PC-3 (cell line): ENCODE results near the gene ZSCAN23. TPM values are rescaled to one million over a fixed set of nuclear protein-coding genes. Genes with fewer than 3 reads are reported as not detected.

Experiments used
- ATAC-seq: fragments of 200-7000 bp; cut with Tn5 transposase; 2 replicates; pipeline ENCODE4 v1.9.1; 2020; ENCODE audit warnings: mild to moderate bottlenecking, moderate library complexity
- BruUV-seq: library from RNA; stranded (reverse); fragments of 400-500 nt; replicated peaks from 2 replicates; lab custom pipeline; 2021; lab: Mats Ljungman, UMichigan
- CTCF ChIA-PET: fragments of 300-600 bp; sonication (Branson Sonifier 250); formaldehyde crosslinking; loops from one replicate; lab custom pipeline; 2022; ENCODE audit warnings: antibody characterized with exemption; lab: Charles Lee
- POLR2A ChIA-PET: fragments of 300-600 bp; sonication (Branson Sonifier 250); formaldehyde crosslinking; loops from one replicate; lab custom pipeline; 2022; ENCODE audit warnings: antibody characterized with exemption; ENCODE audit not compliant: unreplicated experiment; lab: Charles Lee
- DNase-seq: peaks from one replicate; pipeline ENCODE4 v3.0.0-alpha.2; 2015
- H2AFZ ChIP-seq: fragments of 300-600 bp; sonication (generic); 2 replicates; pipeline ENCODE4 v1.6.0; 2016; ENCODE audit warnings: antibody characterized with exemption, low read length
- H3F3A ChIP-seq: fragments of 300-600 bp; sonication (generic); one replicate; pipeline ENCODE4 v1.6.0; 2017; ENCODE audit warnings: antibody characterized with exemption, low read length, control low read depth, mild to moderate bottlenecking; ENCODE audit not compliant: unreplicated experiment
- H3K27ac ChIP-seq: fragments of 300-600 bp; sonication (generic); 2 replicates; pipeline ENCODE4 v1.5.1; 2016; ENCODE audit warnings: mild to moderate bottlenecking, low read length
- H3K27me3 ChIP-seq: fragments of 300-600 bp; sonication (generic); 2 replicates; pipeline ENCODE4 v1.6.1; 2016; ENCODE audit warnings: low read length, mixed read lengths
- H3K36me3 ChIP-seq: fragments of 300-600 bp; sonication (generic); 2 replicates; pipeline ENCODE4 v1.6.1; 2016; ENCODE audit warnings: low read depth, mixed run types, low read length, mixed read lengths
- H3K4me1 ChIP-seq: fragments of 300-600 bp; sonication (generic); 2 replicates; pipeline ENCODE4 v1.5.1; 2016; ENCODE audit warnings: low read length; ENCODE audit not compliant: insufficient read depth
- H3K4me2 ChIP-seq: fragments of 300-600 bp; sonication (generic); 2 replicates; pipeline ENCODE4 v1.6.0; 2016; ENCODE audit warnings: low read length
- H3K4me3 ChIP-seq: fragments of 300-600 bp; sonication (generic); 2 replicates; pipeline ENCODE4 v1.5.1; 2016; ENCODE audit warnings: mild to moderate bottlenecking, low read length, mixed read lengths
- H3K79me2 ChIP-seq: fragments of 300-600 bp; sonication (generic); 2 replicates; pipeline ENCODE4 v1.6.1; 2017; ENCODE audit warnings: low read length, mixed read lengths
- H3K9ac ChIP-seq: fragments of 300-600 bp; sonication (generic); 2 replicates; pipeline ENCODE4 v1.6.0; 2016; ENCODE audit warnings: mild to moderate bottlenecking, low read length
- H3K9me2 ChIP-seq: fragments of 300-600 bp; sonication (generic); replicated peaks from 2 replicates; pipeline ENCODE4 v1.6.1; 2016; ENCODE audit warnings: mixed run types, low read length, mixed read lengths
- H3K9me3 ChIP-seq: fragments of 300-600 bp; sonication (generic); 2 replicates; pipeline ENCODE4 v1.6.1; 2016; ENCODE audit warnings: low read length, mixed read lengths
- H4K20me1 ChIP-seq: fragments of 300-600 bp; sonication (generic); 2 replicates; pipeline ENCODE4 v1.6.1; 2016; ENCODE audit warnings: low read length, mixed read lengths
- EZH2 ChIP-seq: fragments of 300-600 bp; sonication (generic); IDR thresholded peaks from one replicate; pipeline ENCODE4 v1.6.1; 2017; ENCODE audit warnings: antibody characterized with exemption, mild to moderate bottlenecking, low read length; ENCODE audit not compliant: unreplicated experiment
- EZH2phosphoT487 ChIP-seq: fragments of 300-600 bp; sonication (generic); IDR thresholded peaks from 2 replicates; pipeline ENCODE4 v1.6.1; 2018; ENCODE audit warnings: mild to moderate bottlenecking, antibody characterized with exemption, low read length, borderline replicate concordance
- intact Hi-C: fragments of 100-400 bp; cut with micrococcal nuclease; formaldehyde crosslinking; loops from 2 replicates; pipeline ENCODE4 v1.9.0; 2023
- total RNA-seq: library from RNA; depleted of rRNA; stranded (reverse); fragments of >200 nt; gene quantifications from 2 replicates; pipeline ENCODE4 v1.2.3, GENCODE V29; 2014
- TF ChIP-seq, protein P1 (sequence below): fragments of 300-600 bp; sonication (generic); conservative IDR thresholded peaks from 2 replicates; pipeline ENCODE4 v1.5.1; 2017; ENCODE audit warnings: antibody characterized with exemption, low read depth, mild to moderate bottlenecking, low read length

The ZSCAN23 gene
- total RNA-seq, 1 experiment from 2014 or later = 2.2 TPM

DNA sequence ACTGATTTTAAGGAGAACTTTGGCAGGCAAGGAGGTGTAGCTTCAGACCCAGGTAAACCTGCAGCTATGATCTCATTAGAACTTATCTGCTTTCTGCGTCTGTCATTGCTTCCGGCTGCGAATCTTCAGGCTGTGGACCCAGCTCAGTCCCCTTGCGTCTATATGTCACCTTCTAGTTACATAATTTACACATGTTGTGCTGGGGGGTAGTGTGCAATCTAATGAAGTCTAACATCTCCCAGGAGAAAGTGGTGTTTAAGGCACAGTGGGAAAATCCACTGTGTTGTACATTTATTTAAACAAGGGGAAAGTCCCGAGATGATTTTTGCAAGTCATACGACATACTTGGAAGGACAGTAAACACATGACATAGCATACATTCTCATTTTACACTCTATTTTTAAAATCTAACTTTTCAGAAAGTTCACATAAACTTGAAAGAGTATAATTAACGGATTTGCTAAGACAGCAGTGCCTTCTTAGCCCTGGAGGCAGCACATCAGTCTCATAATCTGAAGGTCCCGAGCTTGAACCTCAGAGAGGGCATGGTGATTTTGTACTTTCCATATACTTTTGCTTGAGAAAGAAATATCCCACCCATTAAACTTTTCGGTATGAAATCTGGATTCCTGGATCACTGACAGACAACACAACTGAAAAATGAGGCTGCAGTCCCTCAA is 37.1 kb upstream of the ZSCAN23 start:
- no TSS peak for BruUV-seq
- H3K4me1 ChIP-seq = no peaks in the 10 kb centered on the region
- H3K9me2 ChIP-seq = no peaks in the 10 kb centered on the region
- no peak overlapping the region for H2AFZ ChIP-seq
- no peaks in the 10 kb centered on the region for H3K79me2 ChIP-seq
- H3K27me3 ChIP-seq = peaks cover 65% of the 10 kb centered on the region
- no peaks in the 10 kb centered on the region for H3F3A ChIP-seq
- H3K4me3 ChIP-seq = no peak overlapping the region
- no peaks in the 10 kb centered on the region for H3K36me3 ChIP-seq
- ATAC-seq = no peak
- no peak overlapping the region for H3K27ac ChIP-seq
- TF ChIP-seq EZH2 = no peak
- TF ChIP-seq, protein P1, sequence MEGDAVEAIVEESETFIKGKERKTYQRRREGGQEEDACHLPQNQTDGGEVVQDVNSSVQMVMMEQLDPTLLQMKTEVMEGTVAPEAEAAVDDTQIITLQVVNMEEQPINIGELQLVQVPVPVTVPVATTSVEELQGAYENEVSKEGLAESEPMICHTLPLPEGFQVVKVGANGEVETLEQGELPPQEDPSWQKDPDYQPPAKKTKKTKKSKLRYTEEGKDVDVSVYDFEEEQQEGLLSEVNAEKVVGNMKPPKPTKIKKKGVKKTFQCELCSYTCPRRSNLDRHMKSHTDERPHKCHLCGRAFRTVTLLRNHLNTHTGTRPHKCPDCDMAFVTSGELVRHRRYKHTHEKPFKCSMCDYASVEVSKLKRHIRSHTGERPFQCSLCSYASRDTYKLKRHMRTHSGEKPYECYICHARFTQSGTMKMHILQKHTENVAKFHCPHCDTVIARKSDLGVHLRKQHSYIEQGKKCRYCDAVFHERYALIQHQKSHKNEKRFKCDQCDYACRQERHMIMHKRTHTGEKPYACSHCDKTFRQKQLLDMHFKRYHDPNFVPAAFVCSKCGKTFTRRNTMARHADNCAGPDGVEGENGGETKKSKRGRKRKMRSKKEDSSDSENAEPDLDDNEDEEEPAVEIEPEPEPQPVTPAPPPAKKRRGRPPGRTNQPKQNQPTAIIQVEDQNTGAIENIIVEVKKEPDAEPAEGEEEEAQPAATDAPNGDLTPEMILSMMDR = no peak
- H4K20me1 ChIP-seq = no peaks in the 10 kb centered on the region
- H3K4me2 ChIP-seq = no peak overlapping the region
- ChIA-PET CTCF (no interaction called here), POLR2A (no interaction called here)
- no peak for DNase-seq
- intact Hi-C loops = no loop called here
- no peaks in the 10 kb centered on the region for H3K9me3 ChIP-seq
- H3K9ac ChIP-seq = no peak overlapping the region

DNA sequence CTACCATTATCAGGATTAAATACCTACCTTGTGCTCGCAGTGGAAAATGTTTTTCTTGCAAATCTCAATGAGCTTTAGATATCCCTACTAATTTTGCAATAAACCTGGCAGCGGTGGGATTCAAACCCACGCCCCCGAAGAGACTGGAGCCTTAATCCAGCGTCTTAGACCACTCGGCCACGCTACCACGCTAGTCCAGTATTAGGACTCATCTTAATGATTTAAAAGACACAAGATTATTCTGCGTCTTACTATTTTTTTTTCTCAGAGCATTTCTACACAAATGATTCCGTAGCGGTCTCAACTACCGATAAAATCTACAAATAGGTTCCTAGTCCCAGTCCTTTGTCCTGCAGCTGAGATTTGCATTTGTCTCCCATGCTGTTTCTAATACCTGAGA is 35.2 kb upstream of the ZSCAN23 start:
- intact Hi-C loops = no loop called here
- BruUV-seq = no TSS peak

More for the DNA sequence above, 35.2 kb upstream of the ZSCAN23 start:
- no peak overlapping the region for H3K4me3 ChIP-seq
- no peak overlapping the region for H3K9ac ChIP-seq
- CTCF ChIA-PET = no interaction called here
- TF ChIP-seq EZH2phosphoT487 (no peak), EZH2 (no peak)
- TF ChIP-seq, protein P1 = no peak
- H2AFZ ChIP-seq = no peak overlapping the region
- H3K4me2 ChIP-seq = no peak overlapping the region
- no peaks in the 10 kb centered on the region for H3K9me3 ChIP-seq
- peaks cover 65% of the 10 kb centered on the region for H3K27me3 ChIP-seq
- H3K9me2 ChIP-seq = no peaks in the 10 kb centered on the region
- H3F3A ChIP-seq = no peaks in the 10 kb centered on the region
- H4K20me1 ChIP-seq = no peaks in the 10 kb centered on the region
- H3K4me1 ChIP-seq = 0 out of 2 replicates have a peak, but pooled peaks cover 6% of the 10 kb centered on the region
- no peak overlapping the region for H3K27ac ChIP-seq
- ATAC-seq (no peak), DNase-seq (no peak)
- POLR2A ChIA-PET = no interaction called here
- H3K79me2 ChIP-seq = no peaks in the 10 kb centered on the region
- H3K36me3 ChIP-seq = no peaks in the 10 kb centered on the region
